ENCODE measurements around the gene COL7A1. TPM values are rescaled to one million over a fixed set of nuclear protein-coding genes. Genes with fewer than 3 reads are reported as not detected.

Gene COL7A1
- total RNA-seq, 2 donors from 2014 or later, result 15.7 to 16.6 TPM

DNA sequence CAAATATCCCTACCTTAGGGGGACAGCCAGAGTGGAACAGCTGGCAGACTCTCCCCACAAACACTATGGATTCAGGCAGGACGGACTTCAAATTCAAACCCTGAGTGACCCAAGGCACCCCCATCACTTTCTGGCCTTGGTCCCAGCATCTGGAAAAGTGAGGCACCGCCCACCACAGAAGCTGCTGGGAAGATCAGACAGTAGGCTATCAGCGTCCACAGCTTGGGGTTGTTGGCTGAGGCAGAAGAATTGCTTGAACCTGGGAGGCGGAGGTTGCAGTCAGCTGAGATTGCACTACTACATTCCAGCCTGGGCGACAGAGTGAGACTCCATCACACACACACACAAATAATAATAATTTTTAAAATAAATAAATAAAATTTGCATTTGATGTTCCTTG is 47.0 kb downstream of the COL7A1 start:
- Histone ChIP-seq H3K9ac (ENCODE audit: extremely low read depth, low read length, poor library complexity, severe bottlenecking) (no peak overlapping the region), H3K4me1 (ENCODE audit: control insufficient read depth, insufficient read depth, low read length) (no peaks in the 10 kb centered on the region), H3K9me3 (ENCODE audit: control insufficient read depth, low read length) (no peaks in the 10 kb centered on the region), H3K27ac (ENCODE audit: low read depth, low read length) (no peak overlapping the region), H3K36me3 (ENCODE audit: control insufficient read depth, insufficient read depth, low read length) (peaks cover 14% of the 10 kb centered on the region), H3K4me3 (ENCODE audit: low read length) (no peak overlapping the region), H3K27me3 (ENCODE audit: control insufficient read depth, insufficient read depth, low read length, poor library complexity, severe bottlenecking) (no peaks in the 10 kb centered on the region)
- Mint-ChIP-seq H3K4me1 (no peaks in the 10 kb centered on the region), H3K4me3 (no peak overlapping the region), H3K27me3 (ENCODE audit: insufficient read depth) (no peaks in the 10 kb centered on the region), H3K36me3 (ENCODE audit: low read depth) (peaks cover 6% of the 10 kb centered on the region), H3K27ac (peak overlapping the region; percentile 21), H3K9me3 (no peaks in the 10 kb centered on the region)
- TF ChIP-seq, protein P1, sequence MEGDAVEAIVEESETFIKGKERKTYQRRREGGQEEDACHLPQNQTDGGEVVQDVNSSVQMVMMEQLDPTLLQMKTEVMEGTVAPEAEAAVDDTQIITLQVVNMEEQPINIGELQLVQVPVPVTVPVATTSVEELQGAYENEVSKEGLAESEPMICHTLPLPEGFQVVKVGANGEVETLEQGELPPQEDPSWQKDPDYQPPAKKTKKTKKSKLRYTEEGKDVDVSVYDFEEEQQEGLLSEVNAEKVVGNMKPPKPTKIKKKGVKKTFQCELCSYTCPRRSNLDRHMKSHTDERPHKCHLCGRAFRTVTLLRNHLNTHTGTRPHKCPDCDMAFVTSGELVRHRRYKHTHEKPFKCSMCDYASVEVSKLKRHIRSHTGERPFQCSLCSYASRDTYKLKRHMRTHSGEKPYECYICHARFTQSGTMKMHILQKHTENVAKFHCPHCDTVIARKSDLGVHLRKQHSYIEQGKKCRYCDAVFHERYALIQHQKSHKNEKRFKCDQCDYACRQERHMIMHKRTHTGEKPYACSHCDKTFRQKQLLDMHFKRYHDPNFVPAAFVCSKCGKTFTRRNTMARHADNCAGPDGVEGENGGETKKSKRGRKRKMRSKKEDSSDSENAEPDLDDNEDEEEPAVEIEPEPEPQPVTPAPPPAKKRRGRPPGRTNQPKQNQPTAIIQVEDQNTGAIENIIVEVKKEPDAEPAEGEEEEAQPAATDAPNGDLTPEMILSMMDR (conservative IDR thresholded peaks at IDR 0.05), result no peak
- WGBS, 2 experiments (ENCODE audit: insufficient coverage in 1 of 2, insufficient read length in 1 of 2), result 80 to 95% methylated on average over 2 to 3 of the region's 5 CpGs
- DNase-seq, result no peak

- Histone ChIP-seq H3K27ac (ENCODE audit: low read depth, low read length) (no peak overlapping the region), H3K4me3 (ENCODE audit: low read length) (no peak overlapping the region), H3K36me3 (ENCODE audit: control insufficient read depth, insufficient read depth, low read length) (peaks cover 14% of the 10 kb centered on the region), H3K27me3 (ENCODE audit: control insufficient read depth, insufficient read depth, low read length, poor library complexity, severe bottlenecking) (no peaks in the 10 kb centered on the region), H3K4me1 (ENCODE audit: control insufficient read depth, insufficient read depth, low read length) (no peaks in the 10 kb centered on the region), H3K9ac (ENCODE audit: extremely low read depth, low read length, poor library complexity, severe bottlenecking) (no peak overlapping the region), H3K9me3 (ENCODE audit: control insufficient read depth, low read length) (no peaks in the 10 kb centered on the region)
- 92 to 94% methylated on average over 3 to 4 of the region's 4 CpGs for WGBS, 2 experiments (ENCODE audit: insufficient coverage in 1 of 2, insufficient read length in 1 of 2)
- Mint-ChIP-seq H3K27ac (no peak overlapping the region), H3K4me3 (no peak overlapping the region), H3K4me1 (no peaks in the 10 kb centered on the region), H3K27me3 (ENCODE audit: insufficient read depth) (no peaks in the 10 kb centered on the region), H3K36me3 (ENCODE audit: low read depth) (peaks cover 10% of the 10 kb centered on the region), H3K9me3 (no peaks in the 10 kb centered on the region)
- DNase-seq, result no peak
- TF ChIP-seq, protein P1 (conservative IDR thresholded peaks at IDR 0.05), result no peak
Measured at GRCh38 chr3:48546203-48546829, 48.8 kb downstream of the COL7A1 start.

DNA sequence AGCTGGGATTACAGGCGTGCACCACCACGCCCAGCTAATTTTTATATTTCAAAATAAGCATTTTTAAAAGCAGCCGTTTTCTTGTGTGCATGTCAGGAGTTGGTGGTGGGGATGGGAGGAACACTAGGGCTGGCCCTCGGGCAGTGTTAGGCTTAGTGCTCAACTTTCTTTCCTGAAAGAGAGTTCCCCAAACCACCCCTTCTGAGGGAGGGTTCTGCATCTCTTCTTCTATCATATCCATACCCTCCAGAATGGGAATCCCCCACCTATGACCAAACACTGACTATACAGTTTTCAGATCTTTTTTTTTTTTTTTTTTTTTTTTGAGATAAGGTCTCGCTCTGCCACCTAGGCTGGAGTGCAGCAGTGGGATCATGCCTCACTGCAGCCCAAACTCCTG is 51.0 kb downstream of the COL7A1 start:
- Histone ChIP-seq H3K9me3 (ENCODE audit: control insufficient read depth, low read length) (no peaks in the 10 kb centered on the region), H3K27me3 (ENCODE audit: control insufficient read depth, insufficient read depth, low read length, poor library complexity, severe bottlenecking) (no peaks in the 10 kb centered on the region), H3K4me1 (ENCODE audit: control insufficient read depth, insufficient read depth, low read length) (no peaks in the 10 kb centered on the region), H3K27ac (ENCODE audit: low read depth, low read length) (no peak overlapping the region), H3K4me3 (ENCODE audit: low read length) (no peak overlapping the region), H3K36me3 (ENCODE audit: control insufficient read depth, insufficient read depth, low read length) (peaks cover 14% of the 10 kb centered on the region), H3K9ac (ENCODE audit: extremely low read depth, low read length, poor library complexity, severe bottlenecking) (no peak overlapping the region)
- WGBS, 2 experiments (ENCODE audit: insufficient coverage in 1 of 2, insufficient read length in 1 of 2), result 86 to 93% methylated on average over 1 to 5 of the region's 5 CpGs
- H3K4me3 Mint-ChIP-seq, result no peak overlapping the region
- H3K4me1 Mint-ChIP-seq, result no peaks in the 10 kb centered on the region
- H3K9me3 Mint-ChIP-seq, result no peaks in the 10 kb centered on the region
- H3K27me3 Mint-ChIP-seq (ENCODE audit: insufficient read depth), result no peaks in the 10 kb centered on the region
- H3K36me3 Mint-ChIP-seq (ENCODE audit: low read depth), result peaks cover 10% of the 10 kb centered on the region
- DNase-seq, result no peak
- TF ChIP-seq, protein P1 (conservative IDR thresholded peaks at IDR 0.05), result no peak
- no peak overlapping the region for H3K27ac Mint-ChIP-seq
